HCT116 (cell line): Measurements from ENCODE around the gene GUK1. TPM values are rescaled to one million over a fixed set of nuclear protein-coding genes. Genes with fewer than 3 reads are reported as not detected.

Experiments used
- ATAC-seq: fragments of 200-7000 bp; cut with Tn5 transposase; 2 replicates; pipeline ENCODE4 v1.9.1; 2020; ENCODE audit warnings: mild to moderate bottlenecking, moderate library complexity
- BruUV-seq: library from RNA; stranded (reverse); fragments of 400-500 nt; replicated peaks from 2 replicates; lab custom pipeline; 2021; lab: Mats Ljungman, UMichigan
- CTCF ChIA-PET: fragments of 300-600 bp; sonication (Branson Sonifier 250); formaldehyde crosslinking; loops from one replicate; lab custom pipeline; 2021; ENCODE audit warnings: antibody characterized with exemption; lab: Charles Lee
- POLR2A ChIA-PET: fragments of 300-600, 350-600 bp; sonication (Branson Sonifier 250); formaldehyde crosslinking; loops from one replicate; lab custom pipeline; 2021; ENCODE audit warnings: antibody characterized with exemption; lab: Charles Lee
- RAD21 ChIA-PET, 2 experiments: fragments of 300-600 bp; sonication (Branson Sonifier 250); formaldehyde crosslinking; loops; one replicate each; lab custom pipeline; 2023; ENCODE audit warnings: low total read pairs in 2 of 2; ENCODE audit not compliant: uncharacterized antibody in 2 of 2, unreplicated experiment in 2 of 2, low non-redundant PET in 1 of 2; lab: Charles Lee
- DNase-seq: peaks from one replicate; pipeline ENCODE4 v3.0.0-alpha.2; 2010; ENCODE audit warnings: low read depth, low spot score
- H2AFZ ChIP-seq: fragments of 200-600 bp; shearing (Covaris generic), sonication (generic); 2 replicates; pipeline ENCODE4 v1.6.1; 2017; ENCODE audit warnings: low read depth, mixed run types, mixed read lengths, antibody characterized with exemption, low read length; ENCODE audit not compliant: poor library complexity, severe bottlenecking
- H3K27ac ChIP-seq: 2 replicates; pipeline ENCODE4 v1.5.1; 2012; ENCODE audit warnings: low read depth, low read length
- H3K27me3 ChIP-seq: fragments of 200-600 bp; sonication (generic); 2 replicates; pipeline ENCODE4 v1.6.1; 2016; ENCODE audit warnings: mixed run types, low read length, mixed read lengths; ENCODE audit not compliant: insufficient read depth
- H3K36me3 ChIP-seq, 2 experiments: fragments of 200-500 bp in 1 of 2; fragments of 200-600 bp in 1 of 2; sonication (Bioruptor generic) in 1 of 2; sonication (generic) in 1 of 2; 2 replicates each; pipeline versions ENCODE4 v1.5.1 to v1.6.1; 2014 to 2016; ENCODE audit warnings: low read length in 2 of 2, inconsistent platforms in 1 of 2, mixed read lengths in 1 of 2, mixed run types in 1 of 2; ENCODE audit not compliant: insufficient read depth in 2 of 2, control insufficient read depth in 1 of 2
- H3K4me1 ChIP-seq, 2 experiments: fragments of 200-600 bp in 1 of 2; sonication (generic) in 1 of 2; 2 replicates each; pipeline versions ENCODE4 v1.5.1 to v1.6.1; 2012 to 2017; ENCODE audit warnings: low read length in 2 of 2, inconsistent platforms in 1 of 2, mild to moderate bottlenecking in 1 of 2, mixed read lengths in 1 of 2, mixed run types in 1 of 2, moderate library complexity in 1 of 2; ENCODE audit not compliant: insufficient read depth in 2 of 2, control insufficient read depth in 1 of 2
- H3K4me2 ChIP-seq: fragments of 200-600 bp; sonication (generic); 2 replicates; pipeline ENCODE4 v1.6.1; 2017; ENCODE audit warnings: mixed run types, low read length, mixed read lengths
- H3K4me3 ChIP-seq, 2 experiments: fragments of 200-600 bp in 1 of 2; sonication (generic) in 1 of 2; replicated peaks in 1 of 2; 2 replicates each; pipeline ENCODE4 v1.5.1; 2011 to 2016; ENCODE audit warnings: low read length in 2 of 2, control low read depth in 1 of 2, low read depth in 1 of 2, mild to moderate bottlenecking in 1 of 2, mixed read lengths in 1 of 2, mixed run types in 1 of 2
- H3K79me2 ChIP-seq: fragments of 200-600 bp; sonication (generic); 2 replicates; pipeline ENCODE4 v1.6.1; 2017; ENCODE audit warnings: mild to moderate bottlenecking, mixed run types, low read length, moderate library complexity, mixed read lengths; ENCODE audit not compliant: insufficient read depth
- H3K9ac ChIP-seq: fragments of 200-600 bp; sonication (generic); 2 replicates; pipeline ENCODE4 v1.6.1; 2016; ENCODE audit warnings: low read length, mixed read lengths
- H3K9me2 ChIP-seq: fragments of 200-600 bp; sonication (generic), shearing (Covaris generic); 2 replicates; pipeline ENCODE4 v1.6.1; 2017; ENCODE audit warnings: mixed run types, mild to moderate bottlenecking, moderate library complexity; ENCODE audit not compliant: insufficient read depth
- H3K9me3 ChIP-seq, 2 experiments: fragments of 200-500 bp in 1 of 2; fragments of 200-600 bp in 1 of 2; sonication (Bioruptor generic) in 1 of 2; sonication (generic) in 1 of 2; 2 replicates each; pipeline ENCODE4 v1.6.1; 2014 to 2017; ENCODE audit warnings: low read length in 2 of 2, mixed read lengths in 2 of 2, inconsistent platforms in 1 of 2, low read depth in 1 of 2, mild to moderate bottlenecking in 1 of 2, mixed run types in 1 of 2, moderate library complexity in 1 of 2; ENCODE audit not compliant: control insufficient read depth in 1 of 2, insufficient read depth in 1 of 2
- H4K20me1 ChIP-seq: fragments of 200-600 bp; sonication (generic), shearing (Covaris generic); 2 replicates; pipeline ENCODE4 v1.6.1; 2017; ENCODE audit warnings: mixed run types, mild to moderate bottlenecking, moderate library complexity; ENCODE audit not compliant: insufficient read depth
- CEBPB ChIP-seq: IDR thresholded peaks from 2 replicates; pipeline ENCODE4 v1.6.1; 2012; ENCODE audit warnings: low read depth
- EGR1 ChIP-seq: IDR thresholded peaks from 2 replicates; pipeline ENCODE4 v1.6.1; 2012; ENCODE audit warnings: low read depth
- ELF1 ChIP-seq: IDR thresholded peaks from 2 replicates; pipeline ENCODE4 v1.6.1; 2012; ENCODE audit warnings: low read depth, borderline replicate concordance
- EZH2phosphoT487 ChIP-seq: fragments of 200-600 bp; IDR thresholded peaks from 2 replicates; pipeline ENCODE4 v1.6.1; 2018; ENCODE audit warnings: antibody characterized with exemption, borderline replicate concordance
- JUND ChIP-seq: IDR thresholded peaks from 2 replicates; pipeline ENCODE4 v1.6.1; 2012
- SIN3A ChIP-seq: IDR thresholded peaks from 2 replicates; pipeline ENCODE4 v1.6.1; 2012; ENCODE audit warnings: low read depth
- SP1 ChIP-seq: IDR thresholded peaks from 2 replicates; pipeline ENCODE4 v1.6.1; 2012; ENCODE audit warnings: low read depth
- SRF ChIP-seq: IDR thresholded peaks from 2 replicates; pipeline ENCODE4 v1.6.1; 2012; ENCODE audit warnings: low read depth
- TCF7L2 ChIP-seq: IDR thresholded peaks from 2 replicates; pipeline ENCODE4 v1.7.0; 2011; ENCODE audit warnings: borderline replicate concordance, inconsistent platforms; ENCODE audit not compliant: insufficient read depth, insufficient read length; ENCODE audit errors: extremely low read depth
- YY1 ChIP-seq: IDR thresholded peaks from 2 replicates; pipeline ENCODE4 v1.6.1; 2011; ENCODE audit warnings: low read length, low read depth, moderate library complexity, mild to moderate bottlenecking; ENCODE audit not compliant: insufficient replicate concordance; ENCODE audit errors: extremely low read depth
- ZFX ChIP-seq: fragments of 450-650 bp; IDR thresholded peaks from 2 replicates; pipeline ENCODE4 v1.6.1; 2017
- ZNF274 ChIP-seq: fragments of 200-500 bp; sonication (Bioruptor generic); IDR thresholded peaks from 2 replicates; pipeline ENCODE4 v1.6.1; 2014; ENCODE audit warnings: mild to moderate bottlenecking, low read depth, low read length, inconsistent platforms
- intact Hi-C: fragments of 100-400 bp; cut with micrococcal nuclease; formaldehyde crosslinking; loops from 2 replicates; pipeline ENCODE4 v1.10.0; 2022
- total RNA-seq: library from RNA; stranded (reverse); gene quantifications from one replicate; pipeline ENCODE4 v1.2.1, GENCODE V29; 2021; ENCODE audit not compliant: unreplicated experiment
- TF ChIP-seq, protein P1 (sequence below): IDR thresholded peaks from 2 replicates; pipeline ENCODE4 v1.6.1; 2011; ENCODE audit warnings: mild to moderate bottlenecking, low read length, moderate library complexity; ENCODE audit not compliant: insufficient replicate concordance; ENCODE audit errors: extremely low read depth
- TF ChIP-seq, protein P2 (sequence below): IDR thresholded peaks from 2 replicates; pipeline ENCODE4 v1.6.1; 2012; ENCODE audit warnings: low read depth
- TF ChIP-seq, protein P3 (sequence below): IDR thresholded peaks from 2 replicates; pipeline ENCODE4 v1.6.1; 2012

GUK1 gene
- total RNA-seq, 1 experiment from 2014 or later: 145 TPM

DNA sequence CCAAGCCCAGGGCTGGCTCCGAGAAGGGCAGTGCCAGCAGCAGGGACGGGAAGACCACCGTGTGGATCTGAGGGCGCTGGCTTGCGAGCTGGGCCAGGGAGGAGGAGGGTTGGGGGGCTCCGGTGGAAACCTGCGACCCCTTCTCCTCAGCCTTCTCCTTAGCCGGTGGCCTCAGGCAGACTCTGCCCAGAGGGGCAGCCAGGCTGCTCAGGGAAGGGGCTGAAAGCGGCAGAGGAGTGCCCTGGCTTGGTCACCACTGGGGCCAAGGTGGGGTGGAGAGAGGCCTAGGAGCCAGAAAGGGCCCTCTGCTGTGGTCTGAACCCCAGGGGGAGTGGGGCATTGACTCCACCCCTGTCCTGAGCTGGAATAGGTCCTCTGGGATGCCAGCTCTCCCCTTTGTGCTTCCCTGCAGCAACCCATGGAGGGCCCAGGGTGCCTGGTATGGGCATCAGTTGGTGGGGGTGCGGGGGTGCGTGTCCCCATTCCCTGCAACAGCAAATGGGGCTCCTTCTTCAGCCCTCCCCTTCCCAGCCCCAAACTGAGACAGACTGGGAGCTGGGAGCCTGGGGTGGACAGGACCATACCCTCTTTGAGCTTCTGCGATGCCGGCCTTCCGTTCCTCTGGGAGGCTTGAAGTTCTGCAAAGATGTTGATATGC is 19.1 kb downstream of the GUK1 start:
- CTCF ChIA-PET: no interaction called here

More for the DNA sequence above, 19.1 kb downstream of the GUK1 start:
- Histone ChIP-seq H3K4me1 (peaks cover 11 to 28% of the 10 kb centered on the region in 2 experiments; a peak in 3 of 4 replicates), H3K4me2 (no peak overlapping the region), H3K9me2 (no peaks in the 10 kb centered on the region), H4K20me1 (no peaks in the 10 kb centered on the region), H3K9me3 (no peaks in the 10 kb centered on the region), H3K36me3 (no peaks in the 10 kb centered on the region), H3K79me2 (no peaks in the 10 kb centered on the region), H3K27me3 (no peaks in the 10 kb centered on the region), H2AFZ (no peak overlapping the region), H3K9ac (no peak overlapping the region), H3K27ac (no peak overlapping the region), H3K4me3 (no peak overlapping the region)
- TF ChIP-seq, protein P1, sequence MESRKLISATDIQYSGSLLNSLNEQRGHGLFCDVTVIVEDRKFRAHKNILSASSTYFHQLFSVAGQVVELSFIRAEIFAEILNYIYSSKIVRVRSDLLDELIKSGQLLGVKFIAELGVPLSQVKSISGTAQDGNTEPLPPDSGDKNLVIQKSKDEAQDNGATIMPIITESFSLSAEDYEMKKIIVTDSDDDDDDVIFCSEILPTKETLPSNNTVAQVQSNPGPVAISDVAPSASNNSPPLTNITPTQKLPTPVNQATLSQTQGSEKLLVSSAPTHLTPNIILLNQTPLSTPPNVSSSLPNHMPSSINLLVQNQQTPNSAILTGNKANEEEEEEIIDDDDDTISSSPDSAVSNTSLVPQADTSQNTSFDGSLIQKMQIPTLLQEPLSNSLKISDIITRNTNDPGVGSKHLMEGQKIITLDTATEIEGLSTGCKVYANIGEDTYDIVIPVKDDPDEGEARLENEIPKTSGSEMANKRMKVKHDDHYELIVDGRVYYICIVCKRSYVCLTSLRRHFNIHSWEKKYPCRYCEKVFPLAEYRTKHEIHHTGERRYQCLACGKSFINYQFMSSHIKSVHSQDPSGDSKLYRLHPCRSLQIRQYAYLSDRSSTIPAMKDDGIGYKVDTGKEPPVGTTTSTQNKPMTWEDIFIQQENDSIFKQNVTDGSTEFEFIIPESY: no peak
- TF ChIP-seq, protein P2, sequence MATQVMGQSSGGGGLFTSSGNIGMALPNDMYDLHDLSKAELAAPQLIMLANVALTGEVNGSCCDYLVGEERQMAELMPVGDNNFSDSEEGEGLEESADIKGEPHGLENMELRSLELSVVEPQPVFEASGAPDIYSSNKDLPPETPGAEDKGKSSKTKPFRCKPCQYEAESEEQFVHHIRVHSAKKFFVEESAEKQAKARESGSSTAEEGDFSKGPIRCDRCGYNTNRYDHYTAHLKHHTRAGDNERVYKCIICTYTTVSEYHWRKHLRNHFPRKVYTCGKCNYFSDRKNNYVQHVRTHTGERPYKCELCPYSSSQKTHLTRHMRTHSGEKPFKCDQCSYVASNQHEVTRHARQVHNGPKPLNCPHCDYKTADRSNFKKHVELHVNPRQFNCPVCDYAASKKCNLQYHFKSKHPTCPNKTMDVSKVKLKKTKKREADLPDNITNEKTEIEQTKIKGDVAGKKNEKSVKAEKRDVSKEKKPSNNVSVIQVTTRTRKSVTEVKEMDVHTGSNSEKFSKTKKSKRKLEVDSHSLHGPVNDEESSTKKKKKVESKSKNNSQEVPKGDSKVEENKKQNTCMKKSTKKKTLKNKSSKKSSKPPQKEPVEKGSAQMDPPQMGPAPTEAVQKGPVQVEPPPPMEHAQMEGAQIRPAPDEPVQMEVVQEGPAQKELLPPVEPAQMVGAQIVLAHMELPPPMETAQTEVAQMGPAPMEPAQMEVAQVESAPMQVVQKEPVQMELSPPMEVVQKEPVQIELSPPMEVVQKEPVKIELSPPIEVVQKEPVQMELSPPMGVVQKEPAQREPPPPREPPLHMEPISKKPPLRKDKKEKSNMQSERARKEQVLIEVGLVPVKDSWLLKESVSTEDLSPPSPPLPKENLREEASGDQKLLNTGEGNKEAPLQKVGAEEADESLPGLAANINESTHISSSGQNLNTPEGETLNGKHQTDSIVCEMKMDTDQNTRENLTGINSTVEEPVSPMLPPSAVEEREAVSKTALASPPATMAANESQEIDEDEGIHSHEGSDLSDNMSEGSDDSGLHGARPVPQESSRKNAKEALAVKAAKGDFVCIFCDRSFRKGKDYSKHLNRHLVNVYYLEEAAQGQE: no peak
- TF ChIP-seq YY1 (no peak), SRF (no peak), TCF7L2 (no peak), JUND (no peak), SIN3A (no peak), EZH2phosphoT487 (no peak), ZFX (no peak), ELF1 (no peak), CEBPB (no peak), SP1 (no peak), EGR1 (no peak), ZNF274 (no peak)
- TF ChIP-seq, protein P3, sequence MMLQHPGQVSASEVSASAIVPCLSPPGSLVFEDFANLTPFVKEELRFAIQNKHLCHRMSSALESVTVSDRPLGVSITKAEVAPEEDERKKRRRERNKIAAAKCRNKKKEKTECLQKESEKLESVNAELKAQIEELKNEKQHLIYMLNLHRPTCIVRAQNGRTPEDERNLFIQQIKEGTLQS: no peak
- BruUV-seq: no TSS peak
- ATAC-seq (no peak), DNase-seq (no peak)
- ChIA-PET RAD21 (no interaction called here), POLR2A (no interaction called here)
- intact Hi-C loops: no loop called here
